ENCODE data around the gene MYOZ3.

Gene MYOZ3, protein sequence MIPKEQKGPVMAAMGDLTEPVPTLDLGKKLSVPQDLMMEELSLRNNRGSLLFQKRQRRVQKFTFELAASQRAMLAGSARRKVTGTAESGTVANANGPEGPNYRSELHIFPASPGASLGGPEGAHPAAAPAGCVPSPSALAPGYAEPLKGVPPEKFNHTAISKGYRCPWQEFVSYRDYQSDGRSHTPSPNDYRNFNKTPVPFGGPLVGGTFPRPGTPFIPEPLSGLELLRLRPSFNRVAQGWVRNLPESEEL

DNA sequence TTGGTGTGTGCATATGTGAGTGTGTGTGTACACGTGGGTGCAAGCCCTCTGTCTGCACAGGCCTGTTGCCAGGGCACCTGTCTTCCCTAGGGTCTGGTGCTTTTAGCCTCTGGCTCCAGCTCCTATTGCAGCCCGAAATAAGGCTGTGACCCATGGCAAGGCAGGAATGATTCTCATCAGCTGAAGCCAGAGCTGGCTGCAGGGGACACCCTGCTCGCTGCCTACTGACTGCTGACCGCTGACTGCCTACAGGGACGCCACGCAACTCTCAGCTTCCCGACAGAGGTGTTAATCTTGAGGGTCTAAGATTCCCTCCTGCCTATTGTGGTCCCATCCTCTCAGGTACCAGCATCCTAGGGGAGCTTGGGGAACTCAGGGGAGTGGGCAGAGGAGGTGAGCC lies at the start of gene MYOZ3:
Gene MYOZ3, plus strand, starts transcription at position 166 of the 400 bp plus-strand sequence. CDS start 1,691 bp downstream, outside the sequence.
- no peaks in the 10 kb centered on the region for H3K27me3 ChIP-seq (replicated peaks; ENCODE audit: control insufficient read depth, insufficient read depth, low read length)
- DNase-seq (ENCODE audit: extremely low read depth, insufficient read length) = no peak
- no peaks in the 10 kb centered on the region for H3K36me3 ChIP-seq (ENCODE audit: control insufficient read depth, insufficient read depth, low read length)
- H3K4me3 ChIP-seq (replicated peaks; ENCODE audit: low read depth, low read length) = no peak within 1 kb of the TSS
- no peak for TF ChIP-seq CTCF (IDR thresholded peaks at IDR 0.05; ENCODE audit: insufficient read depth, low read length, poor library complexity, severe bottlenecking)

DNA sequence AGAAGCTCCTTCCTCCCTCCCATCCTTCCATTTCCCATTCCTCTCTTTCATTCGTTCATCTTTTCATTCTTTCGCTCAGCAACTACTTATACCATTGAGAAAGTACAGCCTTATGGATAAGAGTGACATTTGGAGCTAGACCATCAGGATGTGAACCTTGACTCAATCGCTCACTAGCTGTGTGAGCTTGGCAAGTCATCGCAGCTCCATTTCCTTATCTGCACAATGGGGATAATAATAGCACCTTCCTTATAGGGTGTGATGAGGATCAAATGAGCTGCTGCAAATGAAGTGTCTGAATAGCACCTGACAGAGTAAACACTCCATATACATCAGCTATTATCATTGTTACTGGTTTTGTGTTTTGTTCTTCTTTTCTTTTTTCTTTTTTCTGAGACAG lies 48.6 kb upstream of the MYOZ3 start:
- no peaks in the 10 kb centered on the region; the same call in none of the 2 replicates for H3K27me3 ChIP-seq (replicated peaks; ENCODE audit: control insufficient read depth, insufficient read depth, low read length)
- H3K36me3 ChIP-seq (ENCODE audit: control insufficient read depth, insufficient read depth, low read length) = no peaks in the 10 kb centered on the region
- no peak for DNase-seq (ENCODE audit: extremely low read depth, insufficient read length)
- H3K4me3 ChIP-seq (replicated peaks; ENCODE audit: low read depth, low read length) = no peak overlapping the region
- no peak for TF ChIP-seq CTCF (IDR thresholded peaks at IDR 0.05; ENCODE audit: insufficient read depth, low read length, poor library complexity, severe bottlenecking)

DNA sequence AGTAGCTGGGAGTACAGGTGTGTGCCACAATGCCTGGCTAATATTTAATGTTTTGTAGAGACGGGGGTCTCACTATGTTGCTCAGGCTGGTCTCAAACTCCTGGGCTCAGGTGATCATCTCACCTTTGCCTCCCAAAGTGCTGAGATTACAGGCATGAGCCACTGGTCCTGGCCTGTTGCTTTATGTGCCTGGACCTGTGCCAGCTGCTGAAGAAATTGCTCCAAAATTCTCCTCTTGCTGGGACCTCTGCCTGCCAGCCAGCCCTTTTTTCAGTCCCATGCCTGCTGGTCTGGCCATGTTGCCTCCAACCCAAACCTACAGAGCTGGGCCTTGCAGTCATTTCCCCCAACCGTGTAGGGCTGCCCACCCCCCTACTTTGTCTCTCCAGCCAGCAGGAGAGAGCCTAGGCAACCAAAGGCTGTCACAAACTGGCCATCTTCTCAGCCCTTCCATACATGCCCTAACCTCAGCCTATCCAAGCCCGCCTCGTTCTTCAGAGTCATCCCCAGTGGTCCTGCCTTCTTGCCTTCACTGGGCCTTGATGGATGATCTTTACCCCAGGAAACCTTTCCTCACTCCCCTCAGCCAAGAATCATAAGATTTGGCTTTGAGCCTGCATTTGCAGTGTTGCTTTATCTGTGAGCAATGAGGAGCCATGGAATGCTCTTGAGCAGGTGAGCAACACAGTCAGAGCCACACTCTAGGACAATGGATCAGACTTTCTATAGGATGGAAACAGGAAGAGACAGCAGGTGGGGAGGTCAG lies 48.0 kb upstream of the MYOZ3 start:
- TF ChIP-seq CTCF (IDR thresholded peaks at IDR 0.05; ENCODE audit: insufficient read depth, low read length, poor library complexity, severe bottlenecking) = no peak
- Histone ChIP-seq H3K4me3 (replicated peaks; ENCODE audit: low read depth, low read length) (no peak overlapping the region), H3K27me3 (replicated peaks; ENCODE audit: control insufficient read depth, insufficient read depth, low read length) (no peaks in the 10 kb centered on the region; the same call in none of the 2 replicates), H3K36me3 (ENCODE audit: control insufficient read depth, insufficient read depth, low read length) (no peaks in the 10 kb centered on the region)
- DNase-seq (ENCODE audit: extremely low read depth, insufficient read length) = no peak

DNA sequence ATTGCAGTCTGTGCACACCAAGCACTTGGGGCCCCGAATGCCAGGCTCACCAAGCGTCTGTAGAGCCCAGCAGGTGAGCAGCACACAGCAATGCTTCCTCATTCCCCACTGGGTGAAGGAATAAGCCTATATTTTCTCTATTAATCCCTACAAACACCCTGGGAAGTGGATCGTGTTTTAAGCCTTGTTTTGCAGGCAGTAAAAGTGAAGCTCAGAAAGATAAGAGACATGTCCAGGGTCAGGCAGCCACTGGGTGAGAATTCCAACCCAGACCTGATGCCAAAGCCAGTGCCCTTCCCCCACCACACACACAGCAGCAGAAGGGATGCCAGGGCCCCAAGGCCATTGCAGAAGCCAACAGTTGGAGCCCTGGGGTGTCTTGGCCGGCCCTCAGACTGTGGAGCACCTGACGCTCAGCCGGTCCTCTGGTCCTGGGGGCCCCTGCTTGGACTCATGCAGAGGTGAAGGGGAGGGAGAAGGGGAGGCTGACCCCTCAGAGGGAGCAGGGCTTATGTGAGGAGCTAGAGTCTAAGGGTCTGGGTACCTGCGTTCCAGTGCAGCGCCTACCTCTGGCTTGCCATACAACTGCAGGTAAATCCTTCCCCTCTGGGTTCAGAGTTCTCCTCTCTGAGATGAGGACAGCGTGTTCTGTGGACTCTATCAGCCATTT lies 46.9 kb upstream of the MYOZ3 start:
- peak; percentile 27 for TF ChIP-seq CTCF (IDR thresholded peaks at IDR 0.05; ENCODE audit: insufficient read depth, low read length, poor library complexity, severe bottlenecking)
- no peak overlapping the region for H3K4me3 ChIP-seq (replicated peaks; ENCODE audit: low read depth, low read length)
- H3K27me3 ChIP-seq (replicated peaks; ENCODE audit: control insufficient read depth, insufficient read depth, low read length) = no peaks in the 10 kb centered on the region; the same call in none of the 2 replicates
- DNase-seq (ENCODE audit: extremely low read depth, insufficient read length) = no peak
- H3K36me3 ChIP-seq (ENCODE audit: control insufficient read depth, insufficient read depth, low read length) = no peaks in the 10 kb centered on the region

DNA sequence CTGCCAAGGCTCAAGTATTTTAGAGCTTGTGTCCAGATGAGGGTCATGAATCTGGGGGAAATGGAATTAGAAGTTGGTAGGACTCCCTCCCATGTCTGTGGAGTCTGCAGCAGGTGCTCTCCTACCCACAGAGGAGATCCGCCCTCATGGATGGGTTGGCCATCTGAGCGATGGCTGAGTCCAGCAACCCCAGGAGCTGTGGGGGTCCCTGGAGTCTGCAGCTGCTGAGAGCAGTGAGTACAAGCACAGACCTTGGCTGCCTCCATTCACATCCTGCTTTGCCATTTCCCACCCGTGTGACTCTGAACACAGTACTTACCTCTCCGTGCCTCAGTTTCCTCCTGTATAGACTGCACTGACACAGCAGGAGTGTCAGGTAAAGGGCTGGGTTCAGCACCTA lies 46.4 kb upstream of the MYOZ3 start:
- no peak for DNase-seq (ENCODE audit: extremely low read depth, insufficient read length)
- no peak overlapping the region for H3K4me3 ChIP-seq (replicated peaks; ENCODE audit: low read depth, low read length)
- H3K36me3 ChIP-seq (ENCODE audit: control insufficient read depth, insufficient read depth, low read length) = no peaks in the 10 kb centered on the region
- H3K27me3 ChIP-seq (replicated peaks; ENCODE audit: control insufficient read depth, insufficient read depth, low read length) = no peaks in the 10 kb centered on the region; the same call in none of the 2 replicates
- TF ChIP-seq CTCF (IDR thresholded peaks at IDR 0.05; ENCODE audit: insufficient read depth, low read length, poor library complexity, severe bottlenecking) = no peak
